WTC11 (cell line): ENCODE results near the gene GIPC3. TPM values are rescaled to one million over a fixed set of nuclear protein-coding genes. Genes with fewer than 3 reads are reported as not detected.

Experiments
- ATAC-seq: fragments of 200-7000 bp; cut with Tn5 transposase; 2 replicates; pipeline ENCODE4 v1.10.0; 2021; ENCODE audit warnings: mild to moderate bottlenecking, moderate library complexity
- CTCF ChIA-PET: fragments of 300-600 bp; sonication (Branson Sonifier 250); formaldehyde crosslinking; loops from one replicate; lab custom pipeline; 2021; ENCODE audit warnings: antibody characterized with exemption; lab: Charles Lee
- POLR2A ChIA-PET: fragments of 350-600 bp; sonication (Branson Sonifier 250); formaldehyde crosslinking; loops from one replicate; lab custom pipeline; 2021; ENCODE audit warnings: antibody characterized with exemption; lab: Charles Lee
- DNase-seq: peaks from one replicate; pipeline ENCODE4 v3.0.0; 2021; ENCODE audit warnings: low spot score
- H3K27ac Mint-ChIP-seq: 2 replicates; pipeline ENCODE4 v1.8.0; 2021; ENCODE audit warnings: mixed read lengths
- H3K27me3 Mint-ChIP-seq: 2 replicates; pipeline ENCODE4 v1.8.0; 2021; ENCODE audit warnings: low read depth, mild to moderate bottlenecking, moderate library complexity, mixed read lengths
- H3K36me3 Mint-ChIP-seq: 2 replicates; pipeline ENCODE4 v1.8.0; 2021; ENCODE audit warnings: mixed read lengths
- H3K4me1 Mint-ChIP-seq: 2 replicates; pipeline ENCODE4 v1.8.0; 2022; ENCODE audit warnings: mixed read lengths
- H3K4me3 Mint-ChIP-seq: 2 replicates; pipeline ENCODE4 v1.8.0; 2021; ENCODE audit warnings: mild to moderate bottlenecking, moderate library complexity, mixed read lengths
- H3K9me3 Mint-ChIP-seq: 2 replicates; pipeline ENCODE4 v1.8.0; 2021; ENCODE audit warnings: mixed read lengths
- CREM ChIP-seq: sonication (generic); formaldehyde crosslinking; IDR thresholded peaks from 2 replicates; pipeline ENCODE4 v1.8.1; 2022; ENCODE audit warnings: mild to moderate bottlenecking, missing genetic modification reagents, moderate library complexity
- CTCF ChIP-seq: fragments of 200-600 bp; IDR thresholded peaks from 2 replicates; pipeline ENCODE4 v1.8.0; 2022; ENCODE audit warnings: antibody characterized with exemption
- E2F1 ChIP-seq: sonication (generic); formaldehyde crosslinking; IDR thresholded peaks from 2 replicates; pipeline ENCODE4 v1.8.0; 2022; ENCODE audit warnings: mild to moderate bottlenecking, missing genetic modification reagents
- GABPB1 ChIP-seq: sonication (generic); formaldehyde crosslinking; IDR thresholded peaks from 2 replicates; pipeline ENCODE4 v1.8.1; 2023; ENCODE audit warnings: mild to moderate bottlenecking, missing genetic modification reagents
- GTF2I ChIP-seq: fragments of 250-450 bp; sonication (Bioruptor Pico); conservative IDR thresholded peaks from 2 replicates; pipeline ENCODE4 v1.4.0; 2021; ENCODE audit warnings: mild to moderate bottlenecking
- HMGA2 ChIP-seq: fragments of 250-450 bp; sonication (Bioruptor Pico); IDR thresholded peaks from 2 replicates; pipeline ENCODE4 v1.4.0; 2021; ENCODE audit warnings: mild to moderate bottlenecking, moderate library complexity
- JAZF1 ChIP-seq: fragments of 250-450 bp; sonication (Bioruptor Pico); IDR thresholded peaks from 2 replicates; pipeline ENCODE4 v1.9.0; 2021; ENCODE audit warnings: moderate library complexity, mild to moderate bottlenecking, inconsistent platforms
- PRDM15 ChIP-seq: sonication (generic); formaldehyde crosslinking; IDR thresholded peaks from 2 replicates; pipeline ENCODE4 v1.8.0; 2022; ENCODE audit warnings: missing genetic modification reagents
- TEAD1 ChIP-seq: sonication (generic); formaldehyde crosslinking; IDR thresholded peaks from 2 replicates; pipeline ENCODE4 v1.8.0; 2022; ENCODE audit warnings: mild to moderate bottlenecking, missing genetic modification reagents
- ZBTB43 ChIP-seq: sonication (generic); formaldehyde crosslinking; IDR thresholded peaks from 2 replicates; pipeline ENCODE4 v1.8.1; 2023; ENCODE audit warnings: mild to moderate bottlenecking, missing genetic modification reagents
- ZNF232 ChIP-seq: sonication (generic); formaldehyde crosslinking; IDR thresholded peaks from 2 replicates; pipeline ENCODE4 v1.8.0; 2022; ENCODE audit warnings: mild to moderate bottlenecking, missing genetic modification reagents
- total RNA-seq: library from RNA; stranded (reverse); gene quantifications from 3 replicates; pipeline ENCODE4 v1.2.3, GENCODE V29; 2021
- TF ChIP-seq, protein P1 (sequence below): sonication (generic); formaldehyde crosslinking; IDR thresholded peaks from 2 replicates; pipeline ENCODE4 v1.8.0; 2023; ENCODE audit warnings: missing genetic modification reagents
- TF ChIP-seq, protein P2 (sequence below): sonication (generic); formaldehyde crosslinking; IDR thresholded peaks from 2 replicates; pipeline ENCODE4 v1.8.1; 2023; ENCODE audit warnings: mild to moderate bottlenecking, moderate library complexity, missing genetic modification reagents
- TF ChIP-seq, protein P3 (sequence below): fragments of 250-450 bp; sonication (Bioruptor Pico); conservative IDR thresholded peaks from 2 replicates; pipeline ENCODE4 v1.9.0; 2021; ENCODE audit warnings: mild to moderate bottlenecking

GIPC3 gene
- total RNA-seq, 1 experiment from 2014 or later = 1.0 TPM

GRCh38 chr19:3618811-3619630 is 33.7 kb downstream of the GIPC3 start:
- Mint-ChIP-seq H3K36me3 (peaks cover 5% of the 10 kb centered on the region), H3K27ac (no peak overlapping the region), H3K27me3 (no peaks in the 10 kb centered on the region), H3K4me3 (no peak overlapping the region), H3K4me1 (0 out of 2 replicates have a peak, but pooled peaks cover 3% of the 10 kb centered on the region), H3K9me3 (no peaks in the 10 kb centered on the region)
- POLR2A ChIA-PET = no interaction called here
- no peak for TF ChIP-seq E2F1 (CRISPR knock-in tag)
- peak; percentile 33 for TF ChIP-seq CTCF
- TF ChIP-seq ZBTB43 = no peak
- no peak for ATAC-seq
- no peak for DNase-seq
- CTCF ChIA-PET = interaction anchor here (0.5 to 3.4 kb wide), 9 partner anchors 9 to 36 kb away, joined by 3 to 17 read pairs (median 3); no protein-coding TSS in a partner anchor

DNA sequence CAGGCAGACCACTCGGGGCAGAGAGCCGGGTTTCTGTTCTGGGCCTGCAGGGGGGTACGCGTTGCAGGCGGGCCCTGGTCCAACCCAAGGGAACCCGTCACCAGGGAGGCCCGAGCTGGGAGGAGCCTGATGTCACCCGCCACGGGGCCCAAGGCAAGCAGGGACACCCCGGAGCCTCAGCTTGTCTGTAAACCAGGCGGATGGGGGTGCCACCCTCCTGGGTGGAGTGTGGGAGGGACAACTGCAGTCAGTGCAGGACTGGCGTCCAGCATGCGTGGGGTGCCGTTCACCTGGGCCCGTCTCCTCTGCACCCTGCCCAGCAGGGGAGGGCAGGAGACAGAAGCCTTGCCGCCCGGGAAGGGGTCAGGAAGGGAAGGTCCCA is 34.3 kb downstream of the GIPC3 start:
- ChIA-PET POLR2A (no interaction called here), CTCF (interaction anchor here (0.8 to 3.4 kb wide), 4 partner anchors 11 to 37 kb away, joined by 3 to 17 read pairs (median 8); no protein-coding TSS in a partner anchor)
- no peaks in the 10 kb centered on the region for H3K9me3 Mint-ChIP-seq
- ATAC-seq (no peak), DNase-seq (no peak)
- 0 out of 2 replicates have a peak, but pooled peaks cover 3% of the 10 kb centered on the region for H3K4me1 Mint-ChIP-seq
- no peaks in the 10 kb centered on the region for H3K27me3 Mint-ChIP-seq
- H3K27ac Mint-ChIP-seq = no peak overlapping the region
- H3K4me3 Mint-ChIP-seq = no peak overlapping the region
- no peak for TF ChIP-seq CREM (CRISPR knock-in tag)
- TF ChIP-seq JAZF1 (CRISPR knock-in tag) = no peak
- no peak for TF ChIP-seq PRDM15
- TF ChIP-seq, protein P1, sequence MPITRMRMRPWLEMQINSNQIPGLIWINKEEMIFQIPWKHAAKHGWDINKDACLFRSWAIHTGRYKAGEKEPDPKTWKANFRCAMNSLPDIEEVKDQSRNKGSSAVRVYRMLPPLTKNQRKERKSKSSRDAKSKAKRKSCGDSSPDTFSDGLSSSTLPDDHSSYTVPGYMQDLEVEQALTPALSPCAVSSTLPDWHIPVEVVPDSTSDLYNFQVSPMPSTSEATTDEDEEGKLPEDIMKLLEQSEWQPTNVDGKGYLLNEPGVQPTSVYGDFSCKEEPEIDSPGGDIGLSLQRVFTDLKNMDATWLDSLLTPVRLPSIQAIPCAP (CRISPR knock-in tag) = no peak
- TF ChIP-seq, protein P2, sequence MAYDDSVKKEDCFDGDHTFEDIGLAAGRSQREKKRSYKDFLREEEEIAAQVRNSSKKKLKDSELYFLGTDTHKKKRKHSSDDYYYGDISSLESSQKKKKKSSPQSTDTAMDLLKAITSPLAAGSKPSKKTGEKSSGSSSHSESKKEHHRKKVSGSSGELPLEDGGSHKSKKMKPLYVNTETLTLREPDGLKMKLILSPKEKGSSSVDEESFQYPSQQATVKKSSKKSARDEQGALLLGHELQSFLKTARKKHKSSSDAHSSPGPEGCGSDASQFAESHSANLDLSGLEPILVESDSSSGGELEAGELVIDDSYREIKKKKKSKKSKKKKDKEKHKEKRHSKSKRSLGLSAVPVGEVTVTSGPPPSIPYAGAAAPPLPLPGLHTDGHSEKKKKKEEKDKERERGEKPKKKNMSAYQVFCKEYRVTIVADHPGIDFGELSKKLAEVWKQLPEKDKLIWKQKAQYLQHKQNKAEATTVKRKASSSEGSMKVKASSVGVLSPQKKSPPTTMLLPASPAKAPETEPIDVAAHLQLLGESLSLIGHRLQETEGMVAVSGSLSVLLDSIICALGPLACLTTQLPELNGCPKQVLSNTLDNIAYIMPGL (CRISPR knock-in tag) = no peak
- no peak for TF ChIP-seq TEAD1 (CRISPR knock-in tag)
- TF ChIP-seq, protein P3, sequence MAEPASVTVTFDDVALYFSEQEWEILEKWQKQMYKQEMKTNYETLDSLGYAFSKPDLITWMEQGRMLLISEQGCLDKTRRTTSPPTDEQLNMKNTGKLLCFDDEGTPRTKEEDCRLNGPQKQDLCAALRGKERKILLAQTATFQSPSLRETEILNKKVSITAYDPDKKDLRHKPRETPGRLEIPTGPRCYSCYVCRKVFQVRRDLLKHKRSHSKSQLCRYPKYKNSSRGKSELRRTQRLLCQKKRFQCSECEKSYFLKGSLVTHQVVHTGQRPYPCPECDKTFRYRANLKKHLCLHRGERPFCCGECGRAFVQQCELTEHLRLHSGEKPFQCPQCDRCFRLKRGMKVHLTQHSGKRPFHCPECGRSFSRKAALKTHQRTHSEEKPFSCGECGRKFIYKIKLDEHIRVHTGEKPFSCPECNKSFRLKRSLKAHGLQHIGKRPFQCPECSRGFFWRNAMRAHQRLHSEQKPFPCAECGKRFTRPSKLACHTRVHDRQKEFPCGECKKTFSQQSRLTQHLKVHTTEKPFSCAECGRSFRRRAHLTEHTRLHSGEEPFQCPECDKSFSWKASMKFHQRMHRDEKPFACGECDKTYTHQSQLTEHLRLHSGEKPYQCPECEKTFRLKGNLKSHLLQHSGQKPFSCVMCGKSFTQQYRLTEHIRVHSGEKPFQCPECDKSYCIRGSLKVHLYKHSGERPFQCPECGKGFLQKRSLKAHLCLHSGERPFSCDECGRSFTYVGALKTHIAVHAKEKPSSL (CRISPR knock-in tag) = no peak
- TF ChIP-seq ZNF232 (CRISPR knock-in tag) = no peak
- no peak for TF ChIP-seq GABPB1 (CRISPR knock-in tag)
- TF ChIP-seq GTF2I (CRISPR knock-in tag) = no peak
- TF ChIP-seq HMGA2 (CRISPR knock-in tag) = no peak
- peaks cover 5% of the 10 kb centered on the region for H3K36me3 Mint-ChIP-seq
